SK-N-MC (cell line): ENCODE results near the gene OR6C3.
"Not testable (repeated sequence)": the region's sequence is repeated elsewhere in the genome, so short reads cannot be mapped to it uniquely, and the experiment has no call there.

Experiments
- DNase-seq: peaks from one replicate; pipeline ENCODE4 v3.0.0-alpha.2; 2011; ENCODE audit warnings: low read depth, low spot score
- H3K27ac ChIP-seq: fragments of 200-600 bp; sonication (generic); 2 replicates; pipeline ENCODE4 v1.5.1; 2016; ENCODE audit warnings: mixed run types
- H3K36me3 ChIP-seq: fragments of 200-600 bp; sonication (generic); 2 replicates; pipeline ENCODE4 v1.6.1; 2017; ENCODE audit warnings: antibody characterized with exemption, low read length, mixed read lengths; ENCODE audit not compliant: insufficient read depth
- H3K4me3 ChIP-seq: fragments of 200-600 bp; sonication (generic); 2 replicates; pipeline ENCODE4 v1.5.1; 2016
- H3K9ac ChIP-seq: fragments of 200-600 bp; sonication (generic); 2 replicates; pipeline ENCODE4 v1.8.0; 2017; ENCODE audit warnings: mixed run types, mixed read lengths; ENCODE audit not compliant: insufficient read length
- H3K9me3 ChIP-seq: fragments of 200-600 bp; sonication (generic); 2 replicates; pipeline ENCODE4 v1.6.1; 2017; ENCODE audit warnings: low read depth, mild to moderate bottlenecking, antibody characterized with exemption, low read length, moderate library complexity, mixed read lengths
- EZH2 ChIP-seq: fragments of 200-600 bp; sonication (generic); IDR thresholded peaks from one replicate; pipeline ENCODE4 v1.6.1; 2017; ENCODE audit warnings: antibody characterized with exemption
- FOXP2 ChIP-seq: optimal IDR thresholded peaks from 2 replicates; pipeline ENCODE3; 2011; ENCODE audit warnings: mild to moderate bottlenecking, moderate library complexity; ENCODE audit not compliant: insufficient read depth; ENCODE audit errors: extremely low read length, control extremely low read depth
- POLR2AphosphoS5 ChIP-seq: IDR thresholded peaks from 2 replicates; pipeline ENCODE4 v1.6.1; 2012; ENCODE audit warnings: mild to moderate bottlenecking, low read depth, low read length, borderline replicate concordance

Gene OR6C3

DNA sequence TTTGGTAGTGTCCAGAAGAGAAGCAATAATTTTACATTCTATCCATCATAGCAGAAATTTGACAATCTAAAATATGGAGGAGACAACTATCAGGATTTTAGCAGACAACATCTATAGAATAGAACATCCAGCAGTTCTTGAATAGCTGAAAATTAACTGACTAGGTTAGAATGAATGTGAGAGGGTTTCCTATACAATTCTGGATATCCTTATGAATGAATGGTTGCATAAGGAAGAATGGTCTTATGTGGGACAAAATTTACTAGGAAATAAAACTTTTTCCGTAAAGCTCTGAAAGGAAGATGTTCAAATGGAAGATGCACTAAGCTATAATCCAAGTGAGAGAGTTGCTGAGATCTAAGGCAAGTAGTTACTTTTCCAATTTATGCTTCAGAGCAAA, at the start of gene OR6C3:
Gene OR6C3, plus strand, starts transcription at position 301 of the 400 bp plus-strand sequence. CDS start 955 bp downstream, outside the sequence.
- TF ChIP-seq EZH2 (no peak), FOXP2 (no peak), POLR2AphosphoS5 (no peak)

DNA sequence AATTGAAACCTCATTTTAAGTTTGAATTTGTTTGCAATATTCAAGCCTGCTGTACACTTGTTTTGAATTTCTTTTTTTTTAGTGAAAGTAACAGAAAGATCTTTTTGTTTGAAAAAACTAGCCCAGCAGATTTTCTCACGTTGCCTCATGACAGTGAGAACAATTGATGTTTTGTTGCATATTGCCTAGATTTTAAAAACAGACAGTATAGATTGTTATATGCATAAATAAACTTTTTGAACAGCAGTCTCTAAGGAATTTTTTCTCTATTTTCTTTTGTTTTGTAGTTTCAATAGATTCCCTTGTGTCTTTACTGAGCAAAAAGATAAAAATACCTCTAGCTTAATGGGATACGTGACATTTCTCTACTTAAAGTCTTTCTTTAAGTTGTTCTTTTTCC, 49.6 kb upstream of the OR6C3 start:
- no peak overlapping the region for H3K9ac ChIP-seq
- H3K36me3 ChIP-seq = no peaks in the 10 kb centered on the region
- no peak overlapping the region for H3K4me3 ChIP-seq
- H3K9me3 ChIP-seq = no peaks in the 10 kb centered on the region
- H3K27ac ChIP-seq = no peak overlapping the region
- TF ChIP-seq FOXP2 (no peak), EZH2 (no peak), POLR2AphosphoS5 (no peak)
- DNase-seq = no peak

More for the DNA sequence above, at the start of gene OR6C3:
- no peak within 1 kb of the TSS for H3K27ac ChIP-seq
- H3K4me3 ChIP-seq = no peak within 1 kb of the TSS
- no peak for DNase-seq
- no peaks in the 10 kb centered on the region for H3K36me3 ChIP-seq
- no peak within 1 kb of the TSS for H3K9ac ChIP-seq
- H3K9me3 ChIP-seq = no peaks in the 10 kb centered on the region

DNA sequence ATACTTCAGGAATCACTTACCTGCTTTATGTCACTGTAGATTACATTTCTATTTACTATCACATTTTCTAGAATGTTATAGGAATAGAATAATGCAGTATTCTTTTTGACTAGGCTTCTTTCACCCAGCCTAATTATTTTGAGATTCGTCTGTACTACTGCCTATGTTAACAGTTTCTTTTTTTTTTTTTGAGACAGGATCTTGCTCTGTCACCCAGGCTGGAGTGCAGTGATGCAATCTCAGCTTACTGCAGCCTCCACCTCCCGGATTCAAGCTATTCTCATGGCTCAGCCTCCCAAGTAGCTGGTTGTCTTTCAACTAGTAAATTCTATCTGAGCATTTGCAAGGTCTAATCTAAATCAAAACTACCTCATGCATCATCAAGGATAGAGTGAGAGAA, 40.5 kb upstream of the OR6C3 start:
- no peaks in the 10 kb centered on the region for H3K9me3 ChIP-seq
- H3K27ac ChIP-seq = no peak overlapping the region
- no peak for DNase-seq
- no peak overlapping the region for H3K4me3 ChIP-seq
- TF ChIP-seq EZH2 = no peak
- no peak for TF ChIP-seq POLR2AphosphoS5
- no peak for TF ChIP-seq FOXP2
- H3K9ac ChIP-seq = no peak overlapping the region
- H3K36me3 ChIP-seq = no peaks in the 10 kb centered on the region

DNA sequence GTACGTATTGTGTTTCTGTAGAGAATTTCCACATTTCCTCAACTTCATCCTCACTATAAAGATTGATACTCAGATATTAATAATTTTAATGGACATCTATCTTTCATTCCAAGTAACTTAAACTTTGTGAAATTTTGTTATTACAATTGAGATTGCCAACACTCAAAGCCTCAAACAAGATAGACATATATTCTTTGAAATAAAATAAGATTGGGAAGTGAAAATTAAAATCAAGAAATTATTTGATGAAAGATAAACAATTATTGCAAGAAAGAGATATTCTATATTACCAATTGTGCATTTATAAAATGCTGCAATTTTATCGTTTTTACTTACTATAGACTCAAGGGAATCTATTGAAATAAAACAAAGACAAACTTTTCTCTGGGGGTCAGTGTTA, 34.1 kb upstream of the OR6C3 start, which contains the start of gene OR6C6:
Gene OR6C6, minus strand, starts transcription at position 101 of the 400 bp plus-strand sequence. CDS start 1,337 bp downstream, outside the sequence.
- TF ChIP-seq FOXP2 (no peak), POLR2AphosphoS5 (no peak), EZH2 (no peak)
- DNase-seq = no peak
- H3K4me3 ChIP-seq = no peak within 1 kb of the TSS
- H3K9me3 ChIP-seq = no peaks in the 10 kb centered on the region
- no peak within 1 kb of the TSS for H3K9ac ChIP-seq
- no peak within 1 kb of the TSS for H3K27ac ChIP-seq
- H3K36me3 ChIP-seq = no peaks in the 10 kb centered on the region

DNA sequence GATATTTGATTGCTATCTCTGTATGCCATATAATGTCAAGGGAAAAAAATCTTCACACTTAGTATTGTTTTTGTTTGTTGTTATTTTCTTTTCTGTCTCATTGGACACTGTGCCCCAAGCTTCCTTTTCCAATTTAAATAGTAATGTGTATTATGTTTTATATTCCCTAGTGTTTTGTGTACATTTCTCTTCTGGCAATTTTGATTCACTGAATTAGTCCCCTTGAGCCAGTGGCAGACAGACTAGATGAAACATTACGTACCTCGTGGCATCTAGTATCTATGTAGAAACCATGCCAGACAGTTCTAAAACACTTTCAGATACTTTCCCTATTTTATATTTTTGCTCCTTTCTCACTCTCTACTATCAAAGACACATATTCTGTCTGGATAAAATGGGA, 16.5 kb upstream of the OR6C3 start, which contains the start of gene OR6C1:
Gene OR6C1, plus strand, starts transcription at position 301 of the 400 bp plus-strand sequence. CDS start 6,257 bp downstream, outside the sequence.
- DNase-seq = no peak
- no peak within 1 kb of the TSS for H3K9ac ChIP-seq
- H3K4me3 ChIP-seq = no peak within 1 kb of the TSS
- H3K27ac ChIP-seq = no peak within 1 kb of the TSS
- no peaks in the 10 kb centered on the region for H3K9me3 ChIP-seq
- no peaks in the 10 kb centered on the region for H3K36me3 ChIP-seq
- TF ChIP-seq FOXP2 = no peak
- TF ChIP-seq EZH2 = no peak
- TF ChIP-seq POLR2AphosphoS5 = no peak

DNA sequence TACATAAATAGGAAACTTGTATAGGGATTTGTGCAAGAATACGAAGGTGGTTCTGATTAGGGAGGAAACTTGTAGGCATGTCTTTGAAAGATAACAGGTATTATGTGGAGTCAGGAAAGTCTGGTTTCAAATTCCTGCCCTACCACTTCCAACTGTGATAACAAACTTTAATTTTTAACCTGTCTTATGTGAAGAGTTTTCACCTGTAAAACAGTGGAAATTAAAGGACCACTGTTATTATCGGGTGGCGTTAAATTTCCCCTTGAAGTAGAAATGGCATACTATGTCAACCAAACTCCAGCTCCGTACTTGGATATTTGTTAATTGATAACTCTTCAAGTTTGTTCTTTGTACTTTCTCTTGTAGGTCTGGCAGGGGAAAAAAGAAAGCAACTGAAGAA, 10.3 kb upstream of the OR6C3 start:
- Histone ChIP-seq H3K36me3 (no peaks in the 10 kb centered on the region), H3K27ac (no peak overlapping the region), H3K9ac (no peak overlapping the region), H3K9me3 (no peaks in the 10 kb centered on the region), H3K4me3 (no peak overlapping the region)
- DNase-seq = no peak
- no peak for TF ChIP-seq POLR2AphosphoS5
- no peak for TF ChIP-seq FOXP2
- no peak for TF ChIP-seq EZH2

DNA sequence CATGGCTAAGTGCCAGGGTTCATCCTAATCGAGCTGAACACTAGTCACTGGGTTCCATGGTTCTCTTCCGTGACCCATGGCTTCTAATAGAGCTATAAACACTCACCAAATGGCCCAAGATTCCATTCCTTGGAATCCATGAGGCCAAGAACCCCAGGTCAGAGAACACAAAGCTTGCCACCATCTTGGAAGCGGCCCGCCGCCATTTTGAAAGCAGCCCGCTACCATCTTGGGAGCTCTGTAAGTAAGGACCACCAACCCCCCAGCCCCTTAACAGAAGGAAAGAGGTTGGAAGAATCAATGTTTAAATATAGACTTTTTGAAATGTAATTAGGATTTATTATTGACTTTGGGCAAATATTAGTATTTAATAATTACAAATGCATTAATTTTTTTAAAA, 4.7 kb upstream of the OR6C3 start:
- not testable (repeated sequence) for H3K9ac ChIP-seq, DNase-seq, H3K36me3 ChIP-seq, H3K9me3 ChIP-seq, H3K4me3 ChIP-seq, H3K27ac ChIP-seq

DNA sequence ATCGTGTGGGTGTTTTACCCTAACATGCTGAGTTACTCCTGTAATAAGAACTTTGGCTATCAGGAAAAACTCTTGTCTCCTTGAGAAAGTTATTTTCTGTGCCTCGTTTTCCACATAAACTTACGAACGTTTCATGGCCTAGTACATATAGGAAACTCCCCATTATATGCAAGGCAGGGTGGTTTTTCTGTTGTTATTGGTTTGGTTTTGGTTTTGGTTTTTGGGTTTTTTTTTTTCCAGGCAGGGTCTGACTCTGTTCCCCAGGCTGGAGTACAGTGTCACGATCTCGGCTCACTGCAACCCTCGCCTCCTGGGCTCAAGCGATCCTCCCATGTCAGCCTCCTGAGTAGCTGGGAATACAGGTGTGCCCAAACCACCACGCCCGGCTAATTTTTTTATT, 5.5 kb downstream of the OR6C3 start:
- Histone ChIP-seq H3K36me3 (no peaks in the 10 kb centered on the region), H3K9ac (no peak overlapping the region)

DNA sequence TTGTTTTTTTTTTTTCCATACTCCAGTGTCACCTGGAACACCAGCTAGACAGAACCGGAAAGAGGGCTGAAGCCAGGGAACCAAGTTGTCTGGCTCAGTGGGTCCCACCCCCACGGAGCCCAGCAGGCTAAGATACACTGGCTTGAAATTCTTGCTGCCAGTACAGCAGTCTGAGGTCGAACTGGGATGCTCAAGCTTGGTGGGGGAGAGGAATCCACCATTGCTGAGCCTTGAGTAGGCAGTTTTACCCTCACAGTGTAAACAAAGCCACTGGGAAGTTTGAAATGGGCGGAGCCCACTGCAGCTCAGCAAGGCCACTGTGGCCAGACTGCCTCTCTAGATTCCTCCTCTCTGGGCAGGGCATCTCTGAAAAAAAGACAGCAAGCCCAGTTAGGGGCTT, 24.8 kb downstream of the OR6C3 start:
- not testable (repeated sequence) for H3K9me3 ChIP-seq, H3K9ac ChIP-seq, H3K27ac ChIP-seq, H3K4me3 ChIP-seq, H3K36me3 ChIP-seq, DNase-seq

More for the DNA sequence above, 5.5 kb downstream of the OR6C3 start:
- TF ChIP-seq FOXP2 (no peak), EZH2 (no peak), POLR2AphosphoS5 (no peak)
- Histone ChIP-seq H3K27ac (no peak overlapping the region), H3K4me3 (no peak overlapping the region), H3K9me3 (no peaks in the 10 kb centered on the region)
- no peak for DNase-seq

DNA sequence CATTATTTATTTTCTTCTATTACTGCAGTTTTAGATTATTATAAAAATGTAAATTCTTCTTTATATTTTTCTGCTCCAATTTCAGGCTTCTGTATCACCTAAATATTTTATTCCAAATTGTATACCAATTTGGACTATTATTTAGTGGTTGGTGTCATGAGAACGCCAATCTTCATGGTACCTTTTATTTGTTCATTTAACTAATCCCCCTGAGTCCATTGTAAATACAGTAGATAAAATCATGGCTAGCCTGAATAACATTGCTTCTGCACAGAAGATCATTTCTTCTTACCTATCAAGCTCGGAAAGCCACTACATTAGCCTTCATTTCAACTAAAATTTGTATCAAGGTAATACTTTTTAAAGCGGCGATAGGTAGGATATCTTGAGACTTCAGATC, 32.1 kb downstream of the OR6C3 start, which contains the start of gene OR6C75:
Gene OR6C75, plus strand, starts transcription at position 301 of the 400 bp plus-strand sequence. CDS start 2,136 bp downstream, outside the sequence.
- TF ChIP-seq FOXP2 (no peak), EZH2 (no peak), POLR2AphosphoS5 (no peak)
- no peak within 1 kb of the TSS for H3K27ac ChIP-seq
- no peaks in the 10 kb centered on the region for H3K36me3 ChIP-seq
- H3K4me3 ChIP-seq = no peak within 1 kb of the TSS
- H3K9me3 ChIP-seq = no peaks in the 10 kb centered on the region
- H3K9ac ChIP-seq = no peak within 1 kb of the TSS
- no peak for DNase-seq
